Measurements from ENCODE around the gene NDUFAF5. TPM values are rescaled to one million over a fixed set of nuclear protein-coding genes. Genes with fewer than 3 reads are reported as not detected.
A peak's percentile ranks its signal among the peaks of the same experiment; 100 is the strongest.

The NDUFAF5 gene
- total RNA-seq, 1 experiment from 2014 or later = 34.9 TPM

DNA sequence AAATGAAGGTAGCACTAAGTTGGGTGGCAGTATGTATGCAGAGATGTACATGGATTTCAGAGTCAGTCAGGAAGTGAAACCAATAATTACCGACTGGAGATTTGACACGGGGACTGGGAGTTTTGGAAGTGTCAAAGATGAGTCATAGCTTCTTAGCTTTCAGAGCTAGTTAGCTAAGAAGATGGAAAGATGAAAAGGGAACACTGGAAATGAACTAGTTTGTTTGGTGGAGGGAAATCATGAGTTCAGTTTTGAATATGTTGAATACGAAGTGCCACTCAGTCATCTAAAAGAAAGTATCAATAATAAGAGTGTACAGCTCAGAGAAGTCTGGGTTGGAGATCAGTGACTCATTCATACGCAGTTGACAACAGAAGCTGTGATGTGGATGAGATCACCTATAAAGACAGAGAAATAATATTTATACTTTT lies 7.6 kb upstream of the NDUFAF5 start:
- no peak overlapping the region for H3K4me3 ChIP-seq (ENCODE audit: low read depth, low read length)
- H3K27me3 ChIP-seq (replicated peaks; ENCODE audit: control insufficient read depth, insufficient read depth, low read length) = no peaks in the 10 kb centered on the region
- no peaks in the 10 kb centered on the region for H3K4me1 Mint-ChIP-seq (ENCODE audit: low read depth, unreplicated experiment)
- peaks cover 4% of the 10 kb centered on the region for H3K36me3 ChIP-seq (ENCODE audit: control insufficient read depth, insufficient read depth, low read length)
- DNase-seq = no peak
- H3K27ac Mint-ChIP-seq (ENCODE audit: unreplicated experiment) = no peak overlapping the region
- H3K36me3 Mint-ChIP-seq (ENCODE audit: insufficient read depth, unreplicated experiment) = peaks cover 56% of the 10 kb centered on the region
- intact Hi-C loops (cut with micrococcal nuclease; ENCODE audit: unreplicated experiment) = no loop called here
- no peaks in the 10 kb centered on the region for H3K9me3 Mint-ChIP-seq (ENCODE audit: unreplicated experiment)
- H3K4me3 Mint-ChIP-seq (ENCODE audit: unreplicated experiment) = no peak overlapping the region
- CTCF ChIA-PET = no interaction called here
- BruUV-seq (replicated peaks) = no TSS peak
- no peaks in the 10 kb centered on the region for H3K27me3 Mint-ChIP-seq (ENCODE audit: insufficient read depth, unreplicated experiment)
- no peaks in the 10 kb centered on the region for H3K9me3 ChIP-seq
- TF ChIP-seq, protein P1, sequence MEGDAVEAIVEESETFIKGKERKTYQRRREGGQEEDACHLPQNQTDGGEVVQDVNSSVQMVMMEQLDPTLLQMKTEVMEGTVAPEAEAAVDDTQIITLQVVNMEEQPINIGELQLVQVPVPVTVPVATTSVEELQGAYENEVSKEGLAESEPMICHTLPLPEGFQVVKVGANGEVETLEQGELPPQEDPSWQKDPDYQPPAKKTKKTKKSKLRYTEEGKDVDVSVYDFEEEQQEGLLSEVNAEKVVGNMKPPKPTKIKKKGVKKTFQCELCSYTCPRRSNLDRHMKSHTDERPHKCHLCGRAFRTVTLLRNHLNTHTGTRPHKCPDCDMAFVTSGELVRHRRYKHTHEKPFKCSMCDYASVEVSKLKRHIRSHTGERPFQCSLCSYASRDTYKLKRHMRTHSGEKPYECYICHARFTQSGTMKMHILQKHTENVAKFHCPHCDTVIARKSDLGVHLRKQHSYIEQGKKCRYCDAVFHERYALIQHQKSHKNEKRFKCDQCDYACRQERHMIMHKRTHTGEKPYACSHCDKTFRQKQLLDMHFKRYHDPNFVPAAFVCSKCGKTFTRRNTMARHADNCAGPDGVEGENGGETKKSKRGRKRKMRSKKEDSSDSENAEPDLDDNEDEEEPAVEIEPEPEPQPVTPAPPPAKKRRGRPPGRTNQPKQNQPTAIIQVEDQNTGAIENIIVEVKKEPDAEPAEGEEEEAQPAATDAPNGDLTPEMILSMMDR (IDR thresholded peaks at IDR 0.05; ENCODE audit: insufficient read depth in 1 of 2, low read depth in 1 of 2, low read length in 1 of 2, severe bottlenecking in 1 of 2, unreplicated experiment in 1 of 2) = no peak
- no peaks in the 10 kb centered on the region for H3K4me1 ChIP-seq
- POLR2A ChIA-PET = no interaction called here

DNA sequence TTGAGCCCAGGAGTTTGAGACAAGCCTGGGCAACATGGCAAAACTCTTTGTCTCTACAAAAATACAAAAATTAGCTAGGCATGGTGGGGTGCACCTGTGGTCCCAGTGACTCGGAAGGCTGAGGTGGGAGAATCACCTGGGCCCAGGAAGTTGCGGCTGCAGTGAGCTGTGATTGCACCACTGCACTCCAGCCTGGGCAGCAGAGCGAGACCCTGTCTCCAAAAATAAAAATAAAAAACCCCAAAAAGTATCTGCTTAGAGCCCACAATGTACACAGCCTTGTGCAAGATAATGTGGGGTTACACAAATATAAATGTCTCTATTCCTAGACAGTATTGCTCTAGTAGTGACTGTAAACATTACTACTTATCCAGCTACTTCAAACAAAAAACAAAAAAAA lies 6.0 kb upstream of the NDUFAF5 start:
- Mint-ChIP-seq H3K4me3 (ENCODE audit: unreplicated experiment) (no peak overlapping the region), H3K27ac (ENCODE audit: unreplicated experiment) (no peak overlapping the region), H3K4me1 (ENCODE audit: low read depth, unreplicated experiment) (peaks cover 7% of the 10 kb centered on the region), H3K27me3 (ENCODE audit: insufficient read depth, unreplicated experiment) (no peaks in the 10 kb centered on the region), H3K9me3 (ENCODE audit: unreplicated experiment) (no peaks in the 10 kb centered on the region), H3K36me3 (ENCODE audit: insufficient read depth, unreplicated experiment) (peaks cover 52% of the 10 kb centered on the region)
- H3K9me3 ChIP-seq = no peaks in the 10 kb centered on the region
- POLR2A ChIA-PET = no interaction called here
- intact Hi-C loops (cut with micrococcal nuclease; ENCODE audit: unreplicated experiment) = no loop called here
- H3K4me1 ChIP-seq = no peaks in the 10 kb centered on the region
- DNase-seq = no peak
- H3K4me3 ChIP-seq (ENCODE audit: low read depth, low read length) = no peak overlapping the region
- H3K36me3 ChIP-seq (ENCODE audit: control insufficient read depth, insufficient read depth, low read length) = peaks cover 4% of the 10 kb centered on the region
- no TSS peak for BruUV-seq (replicated peaks)
- CTCF ChIA-PET = no interaction called here
- TF ChIP-seq, protein P1 (IDR thresholded peaks at IDR 0.05; ENCODE audit: insufficient read depth in 1 of 2, low read depth in 1 of 2, low read length in 1 of 2, severe bottlenecking in 1 of 2, unreplicated experiment in 1 of 2) = no peak
- H3K27me3 ChIP-seq (replicated peaks; ENCODE audit: control insufficient read depth, insufficient read depth, low read length) = no peaks in the 10 kb centered on the region

DNA sequence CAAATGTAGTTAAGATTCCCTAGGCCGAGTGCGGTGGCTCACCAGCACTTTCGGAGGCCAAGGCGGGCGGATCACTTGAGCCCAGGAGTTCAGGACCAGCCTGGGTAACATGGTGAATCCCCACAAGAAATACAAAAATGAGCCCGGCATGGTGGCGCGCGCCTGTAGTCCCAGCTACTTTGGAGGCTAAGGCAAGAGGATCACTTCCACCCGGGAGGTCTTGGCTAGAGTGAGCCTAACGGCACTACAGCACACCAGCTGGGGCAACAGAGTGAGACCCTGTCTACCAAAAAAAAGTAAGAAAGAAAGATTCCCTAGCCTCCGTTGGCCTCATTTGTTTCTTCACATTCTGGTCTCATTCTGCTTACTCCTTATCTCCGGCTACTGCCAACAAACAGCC lies 1.3 kb upstream of the NDUFAF5 start:
- intact Hi-C loops (cut with micrococcal nuclease; ENCODE audit: unreplicated experiment) = loop anchor here (10.0 kb wide), 1 partner anchor 449 kb away; no protein-coding TSS in a partner anchor
- ChIA-PET POLR2A (interaction anchor here (0.5 kb wide), 1 partner anchor 1203 kb away, joined by 3 read pairs; no protein-coding TSS in a partner anchor), CTCF (interaction anchor here (1.6 kb wide), 1 partner anchor 12 kb away, joined by 8 read pairs; no protein-coding TSS in a partner anchor)
- BruUV-seq (replicated peaks) = no TSS peak
- peaks cover 4% of the 10 kb centered on the region; the same call in 1 of the 2 replicates for H3K36me3 ChIP-seq (ENCODE audit: control insufficient read depth, insufficient read depth, low read length)
- H3K4me1 ChIP-seq = peaks cover 12% of the 10 kb centered on the region; the same call in 1 of the 2 replicates
- Mint-ChIP-seq H3K4me3 (ENCODE audit: unreplicated experiment) (peak overlapping the region; percentile 93), H3K9me3 (ENCODE audit: unreplicated experiment) (no peaks in the 10 kb centered on the region), H3K36me3 (ENCODE audit: insufficient read depth, unreplicated experiment) (peaks cover 40% of the 10 kb centered on the region), H3K4me1 (ENCODE audit: low read depth, unreplicated experiment) (peaks cover 14% of the 10 kb centered on the region), H3K27ac (ENCODE audit: unreplicated experiment) (peak overlapping the region; percentile 98), H3K27me3 (ENCODE audit: insufficient read depth, unreplicated experiment) (no peaks in the 10 kb centered on the region)
- peak overlapping the region; percentile 83 for H3K4me3 ChIP-seq (ENCODE audit: low read depth, low read length)
- DNase-seq = no peak
- TF ChIP-seq, protein P1 (IDR thresholded peaks at IDR 0.05; ENCODE audit: insufficient read depth in 1 of 2, low read depth in 1 of 2, low read length in 1 of 2, severe bottlenecking in 1 of 2, unreplicated experiment in 1 of 2) = no peak
- no peaks in the 10 kb centered on the region for H3K27me3 ChIP-seq (replicated peaks; ENCODE audit: control insufficient read depth, insufficient read depth, low read length)
- no peaks in the 10 kb centered on the region for H3K9me3 ChIP-seq
